Measurements from ENCODE around the gene MLPH.

DNA sequence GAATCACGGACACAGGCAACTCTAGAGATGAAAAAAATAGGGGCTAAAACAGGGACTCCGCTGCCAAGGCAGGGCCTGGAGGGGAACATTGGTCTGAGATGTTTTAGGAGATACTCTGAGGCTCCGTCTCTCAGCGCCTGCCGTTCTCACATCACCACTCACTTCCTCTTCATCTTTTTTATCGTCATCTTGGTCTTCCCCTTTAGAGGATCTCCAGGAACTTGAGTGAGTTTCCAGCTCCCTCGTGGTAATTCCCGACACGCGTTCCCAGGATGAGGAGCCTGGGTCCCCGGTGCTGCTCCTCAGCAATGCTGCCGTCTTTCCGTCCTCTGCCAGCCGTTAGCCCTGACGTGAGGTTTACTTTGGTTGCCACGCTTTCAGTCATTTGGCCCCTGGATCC is 16.1 kb downstream of the MLPH start:
- TF ChIP-seq GABPA (IDR thresholded peaks at IDR 0.05 in 1 of 2, conservative IDR thresholded peaks at IDR 0.05 in 1 of 2) = no peak
- TF ChIP-seq, protein P1, sequence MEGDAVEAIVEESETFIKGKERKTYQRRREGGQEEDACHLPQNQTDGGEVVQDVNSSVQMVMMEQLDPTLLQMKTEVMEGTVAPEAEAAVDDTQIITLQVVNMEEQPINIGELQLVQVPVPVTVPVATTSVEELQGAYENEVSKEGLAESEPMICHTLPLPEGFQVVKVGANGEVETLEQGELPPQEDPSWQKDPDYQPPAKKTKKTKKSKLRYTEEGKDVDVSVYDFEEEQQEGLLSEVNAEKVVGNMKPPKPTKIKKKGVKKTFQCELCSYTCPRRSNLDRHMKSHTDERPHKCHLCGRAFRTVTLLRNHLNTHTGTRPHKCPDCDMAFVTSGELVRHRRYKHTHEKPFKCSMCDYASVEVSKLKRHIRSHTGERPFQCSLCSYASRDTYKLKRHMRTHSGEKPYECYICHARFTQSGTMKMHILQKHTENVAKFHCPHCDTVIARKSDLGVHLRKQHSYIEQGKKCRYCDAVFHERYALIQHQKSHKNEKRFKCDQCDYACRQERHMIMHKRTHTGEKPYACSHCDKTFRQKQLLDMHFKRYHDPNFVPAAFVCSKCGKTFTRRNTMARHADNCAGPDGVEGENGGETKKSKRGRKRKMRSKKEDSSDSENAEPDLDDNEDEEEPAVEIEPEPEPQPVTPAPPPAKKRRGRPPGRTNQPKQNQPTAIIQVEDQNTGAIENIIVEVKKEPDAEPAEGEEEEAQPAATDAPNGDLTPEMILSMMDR (IDR thresholded peaks at IDR 0.05; ENCODE audit: low read depth, low read length, missing input control) = no peak
- TF ChIP-seq, protein P2, sequence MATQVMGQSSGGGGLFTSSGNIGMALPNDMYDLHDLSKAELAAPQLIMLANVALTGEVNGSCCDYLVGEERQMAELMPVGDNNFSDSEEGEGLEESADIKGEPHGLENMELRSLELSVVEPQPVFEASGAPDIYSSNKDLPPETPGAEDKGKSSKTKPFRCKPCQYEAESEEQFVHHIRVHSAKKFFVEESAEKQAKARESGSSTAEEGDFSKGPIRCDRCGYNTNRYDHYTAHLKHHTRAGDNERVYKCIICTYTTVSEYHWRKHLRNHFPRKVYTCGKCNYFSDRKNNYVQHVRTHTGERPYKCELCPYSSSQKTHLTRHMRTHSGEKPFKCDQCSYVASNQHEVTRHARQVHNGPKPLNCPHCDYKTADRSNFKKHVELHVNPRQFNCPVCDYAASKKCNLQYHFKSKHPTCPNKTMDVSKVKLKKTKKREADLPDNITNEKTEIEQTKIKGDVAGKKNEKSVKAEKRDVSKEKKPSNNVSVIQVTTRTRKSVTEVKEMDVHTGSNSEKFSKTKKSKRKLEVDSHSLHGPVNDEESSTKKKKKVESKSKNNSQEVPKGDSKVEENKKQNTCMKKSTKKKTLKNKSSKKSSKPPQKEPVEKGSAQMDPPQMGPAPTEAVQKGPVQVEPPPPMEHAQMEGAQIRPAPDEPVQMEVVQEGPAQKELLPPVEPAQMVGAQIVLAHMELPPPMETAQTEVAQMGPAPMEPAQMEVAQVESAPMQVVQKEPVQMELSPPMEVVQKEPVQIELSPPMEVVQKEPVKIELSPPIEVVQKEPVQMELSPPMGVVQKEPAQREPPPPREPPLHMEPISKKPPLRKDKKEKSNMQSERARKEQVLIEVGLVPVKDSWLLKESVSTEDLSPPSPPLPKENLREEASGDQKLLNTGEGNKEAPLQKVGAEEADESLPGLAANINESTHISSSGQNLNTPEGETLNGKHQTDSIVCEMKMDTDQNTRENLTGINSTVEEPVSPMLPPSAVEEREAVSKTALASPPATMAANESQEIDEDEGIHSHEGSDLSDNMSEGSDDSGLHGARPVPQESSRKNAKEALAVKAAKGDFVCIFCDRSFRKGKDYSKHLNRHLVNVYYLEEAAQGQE (IDR thresholded peaks at IDR 0.05) = no peak
